Measurements from ENCODE around the gene ARHGAP24. TPM values are rescaled to one million over a fixed set of nuclear protein-coding genes. Genes with fewer than 3 reads are reported as not detected.

Gene ARHGAP24
- total RNA-seq, 3 donors from 2014 or later, result 5.2 to 11.6 (median 6.7) TPM

DNA sequence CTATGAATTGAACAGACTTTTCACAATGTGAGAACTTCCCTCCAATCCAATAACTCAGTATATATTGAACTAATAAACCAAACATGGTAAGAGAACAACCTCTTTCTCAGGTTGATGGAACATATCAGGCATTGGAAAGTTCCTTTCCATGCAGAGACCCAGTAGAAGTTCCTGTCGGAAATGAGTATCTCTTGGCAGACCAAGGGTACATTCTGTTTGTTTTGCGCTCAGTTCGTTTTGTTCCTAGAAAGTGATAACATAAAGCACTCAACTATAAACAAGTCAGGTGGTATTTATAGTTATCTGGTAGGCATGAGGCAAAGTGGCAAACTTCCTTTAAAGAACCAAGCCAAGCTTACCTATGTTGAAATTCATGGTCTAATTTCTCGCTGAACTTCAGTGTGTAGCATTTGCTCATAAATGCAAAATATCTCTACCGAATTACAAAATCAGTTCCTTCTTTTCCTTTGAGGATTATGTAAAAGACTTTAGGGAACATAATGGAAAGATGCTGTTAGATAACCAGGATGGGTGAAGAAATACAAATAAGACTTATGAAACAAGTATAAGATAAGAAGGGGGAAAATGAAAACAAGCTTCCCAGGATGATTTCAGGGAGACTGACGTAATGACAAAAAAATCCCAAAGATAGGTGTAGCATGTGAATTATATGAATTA lies 120.3 kb downstream of the ARHGAP24 start:
- DNase-seq (peak in 1 of 3 donors; percentile 4), ATAC-seq (peak; percentile 76)
- no peak for TF ChIP-seq CTCF (IDR thresholded peaks at IDR 0.05)
- intact Hi-C loops (cut with DNase I, micrococcal nuclease), result no loop called here
- Histone ChIP-seq H3K4me3 (no peak overlapping the region), H3K4me1 (ENCODE audit: low read depth) (no peaks in the 10 kb centered on the region), H3K36me3 (ENCODE audit: low read depth) (no peaks in the 10 kb centered on the region), H3K9me3 (no peaks in the 10 kb centered on the region)

GRCh38 chr4:85595796-85596559 lies 121.0 kb downstream of the ARHGAP24 start:
- no peaks in the 10 kb centered on the region for H3K9me3 ChIP-seq
- TF ChIP-seq CTCF (IDR thresholded peaks at IDR 0.05), result no peak
- intact Hi-C loops (cut with DNase I, micrococcal nuclease), result no loop called here
- DNase-seq (no peak), ATAC-seq (no peak)
- no peaks in the 10 kb centered on the region for H3K36me3 ChIP-seq (ENCODE audit: low read depth)
- no peaks in the 10 kb centered on the region for H3K4me1 ChIP-seq (ENCODE audit: low read depth)
- H3K4me3 ChIP-seq, result no peak overlapping the region

GRCh38 chr4:85598936-85599335 lies 124.0 kb downstream of the ARHGAP24 start:
- Histone ChIP-seq H3K9me3 (no peaks in the 10 kb centered on the region), H3K4me3 (no peak overlapping the region), H3K4me1 (ENCODE audit: low read depth) (no peaks in the 10 kb centered on the region), H3K36me3 (ENCODE audit: low read depth) (no peaks in the 10 kb centered on the region)
- ATAC-seq (no peak), DNase-seq (no peak)
- TF ChIP-seq CTCF (IDR thresholded peaks at IDR 0.05), result no peak
- intact Hi-C loops (cut with DNase I, micrococcal nuclease), result no loop called here

GRCh38 chr4:85600501-85600900 lies 125.6 kb downstream of the ARHGAP24 start:
- no peak for TF ChIP-seq CTCF (IDR thresholded peaks at IDR 0.05)
- no peak for ATAC-seq
- Histone ChIP-seq H3K4me1 (ENCODE audit: low read depth) (no peaks in the 10 kb centered on the region), H3K36me3 (ENCODE audit: low read depth) (no peaks in the 10 kb centered on the region), H3K4me3 (no peak overlapping the region), H3K9me3 (no peaks in the 10 kb centered on the region)
- intact Hi-C loops (cut with DNase I, micrococcal nuclease), result no loop called here
- DNase-seq, result no peak

- ATAC-seq, result no peak
- H3K4me3 ChIP-seq, result no peak overlapping the region
- TF ChIP-seq CTCF (IDR thresholded peaks at IDR 0.05), result no peak
- H3K4me1 ChIP-seq (ENCODE audit: low read depth), result no peaks in the 10 kb centered on the region
- no peaks in the 10 kb centered on the region for H3K9me3 ChIP-seq
- no peaks in the 10 kb centered on the region for H3K36me3 ChIP-seq (ENCODE audit: low read depth)
- no peak for DNase-seq
- intact Hi-C loops (cut with DNase I, micrococcal nuclease), result no loop called here
These were observed 128.7 kb downstream of the ARHGAP24 start for GRCh38 chr4:85603437-85604336.
